Esophagus squamous epithelium (tissue), 4 donors: ENCODE measurements around the gene INPP5F.

ENCODE experiments used
- CTCF ChIP-seq, 6 experiments: fragments of 450-650 bp in 4 of 6; fragments of 200-600 bp in 2 of 6; sonication (generic) in 2 of 6; IDR thresholded peaks; one replicate each; pipeline ENCODE4 v1.5.1; 2016 to 2019; ENCODE audit warnings: antibody characterized with exemption in 6 of 6, mild to moderate bottlenecking in 4 of 6, moderate library complexity in 4 of 6
- POLR2A ChIP-seq, 4 donors: fragments of 450-650 bp; IDR thresholded peaks; one replicate each; pipeline ENCODE4 v1.6.1; 2017; ENCODE audit warnings: antibody characterized with exemption in 4 of 4, mild to moderate bottlenecking in 4 of 4, moderate library complexity in 3 of 4

- TF ChIP-seq CTCF (IDR thresholded peaks at IDR 0.05) (no peak), POLR2A (IDR thresholded peaks at IDR 0.05) (no peak)
Measured at GRCh38 chr10:119714484-119714816, 11.4 kb upstream of the INPP5F start.
